Measurements from ENCODE around the gene PPP6R2.

The PPP6R2 gene

GRCh38 chr22:50473088-50473487 is 130.0 kb downstream of the PPP6R2 start:
- DNase-seq: peak; percentile 66

GRCh38 chr22:50473855-50474671 is 130.9 kb downstream of the PPP6R2 start:
- DNase-seq: no peak

- peak; percentile 88 for DNase-seq
Observed at GRCh38 chr22:50474710-50475651, 131.9 kb downstream of the PPP6R2 start, which contains the start of gene SBF1. SBF1 (minus strand) TSS chr22:50475035; CDS start chr22:50474840, 195 bp downstream.

GRCh38 chr22:50475652-50476002 is 132.5 kb downstream of the PPP6R2 start:
- no peak for DNase-seq

- DNase-seq: no peak
Observed at GRCh38 chr22:50476868-50477267, 133.7 kb downstream of the PPP6R2 start.

GRCh38 chr22:50477923-50478322 is 134.8 kb downstream of the PPP6R2 start:
- DNase-seq: no peak

- DNase-seq: no peak
Observed at GRCh38 chr22:50479721-50480120, 136.6 kb downstream of the PPP6R2 start.

- DNase-seq: no peak
Observed at GRCh38 chr22:50481045-50481439, 137.9 kb downstream of the PPP6R2 start.

- DNase-seq: peak; percentile 60
Observed at GRCh38 chr22:50481440-50482106, 138.4 kb downstream of the PPP6R2 start, which contains the start of gene ADM2. ADM2 (plus strand) TSS chr22:50481543; CDS start chr22:50481848, 305 bp downstream.

- no peak for DNase-seq
Observed at GRCh38 chr22:50482107-50483074, 139.3 kb downstream of the PPP6R2 start.

GRCh38 chr22:50483106-50483505 is 140.0 kb downstream of the PPP6R2 start:
- DNase-seq: no peak

GRCh38 chr22:50483556-50483955 is 140.4 kb downstream of the PPP6R2 start:
- no peak for DNase-seq

- DNase-seq: no peak
Observed at GRCh38 chr22:50483977-50484853, 141.1 kb downstream of the PPP6R2 start.

- no peak for DNase-seq
Observed at GRCh38 chr22:50485221-50486131, 142.3 kb downstream of the PPP6R2 start.

GRCh38 chr22:50486561-50487289 is 143.6 kb downstream of the PPP6R2 start, which contains the start of gene MIOX:
MIOX (plus strand) TSS chr22:50486859; CDS start chr22:50486898, 39 bp downstream.
- DNase-seq: no peak

- DNase-seq: no peak
Observed at GRCh38 chr22:50487290-50488005, 144.3 kb downstream of the PPP6R2 start.

- DNase-seq: no peak
Observed at GRCh38 chr22:50488006-50488677, 145.0 kb downstream of the PPP6R2 start.
